Astrocyte of the spinal cord (primary cell): Measurements from ENCODE around the gene CLEC18C.

ENCODE experiments used
- DNase-seq: peaks from one replicate; pipeline ENCODE4 v3.0.0; 2011; ENCODE audit warnings: low read depth, low spot score
- H3K4me3 ChIP-seq: 2 replicates; pipeline ENCODE4 v1.5.1; 2011; ENCODE audit warnings: low read depth, mild to moderate bottlenecking, low read length, moderate library complexity
- in situ Hi-C: cut with HindIII; loops from 2 replicates; pipeline ENCODE4 v1.10.0; 2017; ENCODE audit warnings: low sequenced_read_pairs
- TF ChIP-seq, protein P1 (sequence below): IDR thresholded peaks from 2 replicates; pipeline ENCODE4 v1.5.1; 2012; ENCODE audit warnings: low read depth, mild to moderate bottlenecking, low read length, inconsistent platforms

The CLEC18C gene

GRCh38 chr16:70158261-70158939 is 15.2 kb upstream of the CLEC18C start:
- in situ Hi-C loops, result no loop called here
- TF ChIP-seq, protein P1, sequence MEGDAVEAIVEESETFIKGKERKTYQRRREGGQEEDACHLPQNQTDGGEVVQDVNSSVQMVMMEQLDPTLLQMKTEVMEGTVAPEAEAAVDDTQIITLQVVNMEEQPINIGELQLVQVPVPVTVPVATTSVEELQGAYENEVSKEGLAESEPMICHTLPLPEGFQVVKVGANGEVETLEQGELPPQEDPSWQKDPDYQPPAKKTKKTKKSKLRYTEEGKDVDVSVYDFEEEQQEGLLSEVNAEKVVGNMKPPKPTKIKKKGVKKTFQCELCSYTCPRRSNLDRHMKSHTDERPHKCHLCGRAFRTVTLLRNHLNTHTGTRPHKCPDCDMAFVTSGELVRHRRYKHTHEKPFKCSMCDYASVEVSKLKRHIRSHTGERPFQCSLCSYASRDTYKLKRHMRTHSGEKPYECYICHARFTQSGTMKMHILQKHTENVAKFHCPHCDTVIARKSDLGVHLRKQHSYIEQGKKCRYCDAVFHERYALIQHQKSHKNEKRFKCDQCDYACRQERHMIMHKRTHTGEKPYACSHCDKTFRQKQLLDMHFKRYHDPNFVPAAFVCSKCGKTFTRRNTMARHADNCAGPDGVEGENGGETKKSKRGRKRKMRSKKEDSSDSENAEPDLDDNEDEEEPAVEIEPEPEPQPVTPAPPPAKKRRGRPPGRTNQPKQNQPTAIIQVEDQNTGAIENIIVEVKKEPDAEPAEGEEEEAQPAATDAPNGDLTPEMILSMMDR, result no peak
- DNase-seq, result no peak
- no peak overlapping the region for H3K4me3 ChIP-seq

GRCh38 chr16:70159355-70160348 is 13.9 kb upstream of the CLEC18C start:
- TF ChIP-seq, protein P1, result no peak
- in situ Hi-C loops, result no loop called here
- peak; percentile 44 for DNase-seq

GRCh38 chr16:70160388-70160787 is 13.2 kb upstream of the CLEC18C start:
- no peak overlapping the region for H3K4me3 ChIP-seq
- in situ Hi-C loops, result no loop called here
- no peak for DNase-seq
- TF ChIP-seq, protein P1, result no peak

More at GRCh38 chr16:70159355-70160348, 13.9 kb upstream of the CLEC18C start:
- no peak overlapping the region for H3K4me3 ChIP-seq

GRCh38 chr16:70160821-70161220 is 12.8 kb upstream of the CLEC18C start:
- no peak overlapping the region for H3K4me3 ChIP-seq
- TF ChIP-seq, protein P1, result no peak
- in situ Hi-C loops, result no loop called here
- DNase-seq, result no peak

GRCh38 chr16:70161350-70161749 is 12.2 kb upstream of the CLEC18C start:
- in situ Hi-C loops, result no loop called here
- DNase-seq, result no peak

GRCh38 chr16:70162041-70162451 is 11.5 kb upstream of the CLEC18C start:
- in situ Hi-C loops, result no loop called here
- H3K4me3 ChIP-seq, result no peak overlapping the region
- peak; percentile 59 for DNase-seq
- TF ChIP-seq, protein P1, result no peak

More at GRCh38 chr16:70161350-70161749, 12.2 kb upstream of the CLEC18C start:
- no peak overlapping the region for H3K4me3 ChIP-seq
- TF ChIP-seq, protein P1, result no peak
